Mononuclear cell (primary cell): ENCODE results near the gene OSBPL7. TPM values are rescaled to one million over a fixed set of nuclear protein-coding genes. Genes with fewer than 3 reads are reported as not detected.

Experiments used
- H3K27me3 ChIP-seq: 2 replicates; pipeline ENCODE4 v1.6.0; 2011; ENCODE audit warnings: low read length, control low read depth; ENCODE audit not compliant: insufficient read depth
- H3K4me1 ChIP-seq: 2 replicates; pipeline ENCODE4 v1.5.1; 2011; ENCODE audit warnings: mild to moderate bottlenecking, low read length, control low read depth; ENCODE audit not compliant: insufficient read depth
- H3K4me3 ChIP-seq: 2 replicates; pipeline ENCODE4 v1.5.1; 2011; ENCODE audit warnings: mild to moderate bottlenecking, low read length, moderate library complexity
- H3K9me3 ChIP-seq: 2 replicates; pipeline ENCODE4 v1.5.1; 2011; ENCODE audit warnings: low read depth, mild to moderate bottlenecking, control low read depth, low read length
- total RNA-seq: library from RNA; depleted of rRNA; stranded (reverse); fragments of >200 nt; gene quantifications from one replicate; pipeline ENCODE4 v1.2.3, GENCODE V29; 2012

OSBPL7 gene
- total RNA-seq, 1 donor = 8.5 TPM

GRCh38 chr17:47840001-47840741, 18.6 kb upstream of the OSBPL7 start:
- Histone ChIP-seq H3K4me1 (peaks cover 19% of the 10 kb centered on the region), H3K27me3 (peaks cover 12% of the 10 kb centered on the region), H3K4me3 (peak overlapping the region; percentile 80), H3K9me3 (no peaks in the 10 kb centered on the region)

DNA sequence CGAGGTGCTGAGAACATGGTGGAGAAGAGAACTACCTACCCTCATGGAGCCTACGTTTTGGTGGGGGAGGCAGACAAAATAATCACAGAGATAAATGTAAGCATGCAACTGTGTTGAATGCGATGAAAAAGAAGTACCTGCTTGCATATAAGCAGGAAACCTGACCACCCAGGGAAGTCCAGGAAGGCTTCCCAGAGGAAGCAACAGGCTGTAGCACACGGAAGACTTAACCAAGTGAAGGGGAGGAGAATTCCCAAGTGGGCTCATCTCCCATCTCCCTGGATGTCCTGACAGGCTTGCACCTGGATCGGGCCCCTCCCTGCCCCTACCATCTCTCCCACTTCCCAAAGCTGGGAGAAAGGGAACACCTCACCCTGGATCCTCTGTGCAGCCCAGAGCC, 17.5 kb upstream of the OSBPL7 start:
- Histone ChIP-seq H3K4me1 (peaks cover 30% of the 10 kb centered on the region), H3K27me3 (peaks cover 1% of the 10 kb centered on the region), H3K4me3 (no peak overlapping the region), H3K9me3 (no peaks in the 10 kb centered on the region)

- Histone ChIP-seq H3K9me3 (no peaks in the 10 kb centered on the region), H3K4me1 (peaks cover 30% of the 10 kb centered on the region), H3K4me3 (no peak overlapping the region), H3K27me3 (no peaks in the 10 kb centered on the region)
Measured at GRCh38 chr17:47838636-47839035, 17.0 kb upstream of the OSBPL7 start.

- H3K27me3 ChIP-seq = no peaks in the 10 kb centered on the region
- no peak overlapping the region for H3K4me3 ChIP-seq
- H3K4me1 ChIP-seq = peaks cover 38% of the 10 kb centered on the region
- H3K9me3 ChIP-seq = no peaks in the 10 kb centered on the region
Measured at GRCh38 chr17:47837401-47838039, 15.9 kb upstream of the OSBPL7 start.

- Histone ChIP-seq H3K9me3 (no peaks in the 10 kb centered on the region), H3K27me3 (no peaks in the 10 kb centered on the region), H3K4me3 (no peak overlapping the region), H3K4me1 (peaks cover 45% of the 10 kb centered on the region)
Measured at GRCh38 chr17:47836601-47837000, 15.0 kb upstream of the OSBPL7 start.

DNA sequence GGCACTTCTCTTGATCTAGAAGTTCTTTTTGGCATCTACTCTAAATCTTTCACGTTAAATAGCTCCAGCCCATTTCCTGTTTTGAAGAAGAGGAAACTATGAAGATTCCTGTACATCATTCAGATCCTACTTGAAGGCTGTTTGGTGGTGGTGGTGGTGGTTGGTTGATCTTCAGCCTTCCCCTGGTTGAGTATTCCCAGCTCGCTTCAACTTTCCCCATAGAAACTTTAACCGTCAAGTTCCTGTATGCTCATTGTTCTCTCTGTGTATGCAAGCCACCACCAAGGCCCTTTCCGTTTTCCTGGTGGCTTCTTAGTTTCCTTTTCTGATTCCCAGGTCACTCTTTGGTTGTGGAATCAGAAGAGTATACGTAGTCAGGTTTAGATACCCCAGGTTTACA, 13.2 kb upstream of the OSBPL7 start:
- no peak overlapping the region for H3K4me3 ChIP-seq
- no peaks in the 10 kb centered on the region for H3K9me3 ChIP-seq
- H3K27me3 ChIP-seq = no peaks in the 10 kb centered on the region
- H3K4me1 ChIP-seq = peaks cover 43% of the 10 kb centered on the region

GRCh38 chr17:47831934-47832327, 10.3 kb upstream of the OSBPL7 start:
- Histone ChIP-seq H3K4me1 (peaks cover 53% of the 10 kb centered on the region), H3K4me3 (peak overlapping the region; percentile 95), H3K9me3 (no peaks in the 10 kb centered on the region), H3K27me3 (no peaks in the 10 kb centered on the region)

DNA sequence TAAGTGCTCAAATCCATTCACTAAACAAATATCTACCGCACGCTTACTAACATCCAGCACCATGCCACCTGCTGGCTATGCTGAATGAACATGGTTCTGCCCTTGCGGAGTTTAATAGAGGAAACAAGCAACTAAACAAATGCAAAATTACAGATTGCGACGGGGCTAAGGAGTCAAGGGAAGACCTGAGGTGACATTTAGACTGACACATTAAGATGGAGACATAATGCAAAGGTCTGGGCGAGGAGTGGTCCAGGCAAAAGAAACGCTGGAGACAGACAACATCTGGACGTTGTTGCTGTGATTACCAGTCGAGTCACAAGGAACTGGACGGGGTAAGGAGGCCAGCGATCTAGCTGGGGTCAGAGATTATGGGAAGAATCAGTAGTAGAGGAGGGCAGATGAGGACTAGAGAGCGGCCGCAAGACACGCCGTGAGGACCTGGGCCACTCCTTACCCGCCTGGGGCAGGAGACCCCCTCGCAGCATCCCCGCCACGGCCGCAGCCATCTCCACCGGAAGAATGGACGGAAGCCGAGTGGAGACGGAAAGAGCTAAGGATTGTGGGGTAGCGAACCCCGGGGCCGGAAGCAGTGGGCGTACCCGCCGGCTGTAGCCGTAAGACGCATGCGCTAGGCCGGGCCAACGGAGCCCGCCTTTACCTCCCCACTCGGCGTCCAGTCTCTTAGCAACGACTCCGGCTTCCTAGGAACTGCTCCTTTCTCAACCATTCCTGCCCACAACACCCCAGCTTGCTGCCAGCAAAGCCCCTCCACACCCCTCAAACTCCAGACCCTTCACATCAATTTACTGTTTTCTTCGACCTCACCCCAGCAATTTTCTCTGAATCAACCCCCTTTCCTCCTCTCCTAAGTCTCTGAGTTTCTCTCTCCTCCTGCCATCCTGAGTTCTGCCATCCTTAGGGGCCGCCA, 9.7 kb upstream of the OSBPL7 start, which contains the start of the genes LRRC46 and MRPL10:
Gene LRRC46 (plus strand): TSS at position 668 of the 931 bp plus-strand sequence. CDS start 320 bp downstream, outside the sequence.
Gene MRPL10 (minus strand): TSS at position 539 of the 931 bp plus-strand sequence. CDS start 30 bp downstream, at position 509.
- no peaks in the 10 kb centered on the region for H3K9me3 ChIP-seq
- peaks cover 53% of the 10 kb centered on the region for H3K4me1 ChIP-seq
- H3K27me3 ChIP-seq = no peaks in the 10 kb centered on the region
- peak within 1 kb of the TSS; percentile 95 for H3K4me3 ChIP-seq

GRCh38 chr17:47830396-47831002, 8.9 kb upstream of the OSBPL7 start:
- Histone ChIP-seq H3K27me3 (no peaks in the 10 kb centered on the region), H3K4me3 (peak overlapping the region; percentile 95), H3K4me1 (peaks cover 53% of the 10 kb centered on the region), H3K9me3 (no peaks in the 10 kb centered on the region)

DNA sequence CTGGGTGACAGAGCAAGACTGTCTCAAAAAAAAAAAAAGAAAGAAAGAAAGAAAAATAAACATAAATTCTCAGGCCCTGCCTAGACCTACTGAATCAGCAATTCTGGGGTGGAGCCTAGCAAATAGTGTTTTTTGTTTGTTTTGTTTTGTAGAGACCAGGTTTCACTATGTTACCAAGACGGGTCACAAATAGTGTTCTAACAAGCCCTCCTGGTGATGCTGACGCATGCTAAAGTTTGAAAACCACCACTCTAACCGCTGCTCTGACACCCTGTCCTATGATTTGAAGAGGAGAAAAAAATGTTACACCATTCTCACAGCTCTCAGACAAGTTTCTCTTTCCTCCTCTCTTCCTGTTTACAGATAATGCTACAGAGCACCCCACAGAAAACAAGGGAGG, 8.3 kb upstream of the OSBPL7 start:
- Histone ChIP-seq H3K4me1 (peaks cover 48% of the 10 kb centered on the region), H3K27me3 (no peaks in the 10 kb centered on the region), H3K9me3 (no peaks in the 10 kb centered on the region), H3K4me3 (no peak overlapping the region)

DNA sequence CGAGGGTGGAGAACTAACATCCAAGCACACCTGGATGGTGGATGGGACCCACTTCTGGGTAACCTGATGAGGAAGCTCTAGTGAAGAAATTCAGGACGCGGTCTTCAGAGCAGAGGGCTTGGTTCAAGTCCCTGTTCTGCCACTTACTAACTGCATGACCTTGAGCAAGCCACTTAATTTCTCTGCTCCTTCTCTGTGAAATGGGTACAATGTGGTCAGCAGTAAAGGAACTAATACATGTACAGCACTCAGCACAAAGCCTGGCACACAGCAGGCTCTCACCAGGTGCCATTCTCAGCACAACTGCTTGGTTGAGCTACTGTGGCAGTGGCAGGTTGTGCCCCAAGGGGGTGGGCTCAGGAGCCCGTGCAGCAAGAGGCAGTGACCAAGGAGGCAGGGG, 1.9 kb upstream of the OSBPL7 start:
- Histone ChIP-seq H3K9me3 (no peaks in the 10 kb centered on the region), H3K4me3 (no peak overlapping the region), H3K4me1 (peaks cover 26% of the 10 kb centered on the region), H3K27me3 (no peaks in the 10 kb centered on the region)

GRCh38 chr17:47822785-47823184, 1.2 kb upstream of the OSBPL7 start:
- Histone ChIP-seq H3K4me3 (no peak overlapping the region), H3K4me1 (peaks cover 26% of the 10 kb centered on the region), H3K27me3 (no peaks in the 10 kb centered on the region), H3K9me3 (no peaks in the 10 kb centered on the region)

DNA sequence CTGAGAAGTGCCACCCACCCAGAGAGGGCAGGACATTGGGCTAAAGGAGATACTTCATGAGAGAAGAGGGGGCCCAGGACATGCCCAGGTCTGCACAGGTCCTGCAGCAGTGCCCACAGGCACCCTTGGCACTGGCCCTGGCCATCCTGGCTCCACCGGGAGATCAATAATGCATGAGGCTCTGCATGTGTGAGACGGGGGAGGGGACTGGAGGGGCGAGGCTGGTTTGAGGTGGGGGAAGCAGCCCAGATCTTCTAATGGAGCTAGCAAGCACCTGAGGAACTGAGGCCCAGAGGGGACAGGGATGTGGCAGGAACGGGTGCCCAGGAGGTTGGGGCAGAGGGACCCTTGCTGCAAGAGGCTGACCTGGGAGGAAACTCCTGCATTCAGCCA, 567 bp downstream of the OSBPL7 start:
- peaks cover 26% of the 10 kb centered on the region for H3K4me1 ChIP-seq
- no peaks in the 10 kb centered on the region for H3K27me3 ChIP-seq
- H3K4me3 ChIP-seq = peak overlapping the region; percentile 62
- no peaks in the 10 kb centered on the region for H3K9me3 ChIP-seq

DNA sequence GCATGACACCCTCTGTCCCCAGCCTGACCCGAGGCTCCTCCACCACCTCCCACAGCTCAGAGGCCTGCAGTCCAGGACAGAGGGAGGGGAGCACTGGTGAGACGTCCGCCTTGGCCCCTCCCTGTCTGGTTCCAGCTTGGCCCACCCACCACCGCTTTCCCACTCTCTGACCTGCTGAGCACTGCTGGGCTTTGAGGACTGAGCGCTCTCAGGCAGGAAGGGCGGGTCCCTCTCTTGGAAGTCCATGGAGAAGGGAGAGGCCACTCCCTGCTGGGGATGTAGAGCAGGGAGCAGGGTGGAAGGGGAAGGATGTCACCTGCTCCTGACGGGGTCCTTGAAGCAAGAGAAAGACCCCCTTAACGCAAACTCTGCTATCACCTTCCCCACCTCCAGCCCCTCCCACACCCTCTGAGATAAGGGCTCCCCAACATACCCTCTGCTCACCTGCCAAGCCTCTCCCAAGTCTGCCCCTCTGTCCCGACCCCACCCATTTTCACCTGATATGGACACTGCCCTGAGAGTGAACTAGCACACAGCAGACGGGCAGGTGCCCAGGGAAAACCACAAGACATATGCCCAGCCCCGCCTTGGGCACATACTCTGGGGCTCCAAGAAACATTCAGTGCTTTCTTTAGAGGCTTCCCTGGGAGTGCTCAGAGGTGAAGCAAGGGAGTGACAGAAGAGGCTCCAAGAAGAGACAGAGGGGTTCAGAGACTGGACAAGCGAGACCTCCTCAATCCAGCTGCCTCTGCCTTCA, 1.4 kb downstream of the OSBPL7 start:
- H3K27me3 ChIP-seq = no peaks in the 10 kb centered on the region
- H3K4me3 ChIP-seq = no peak overlapping the region
- no peaks in the 10 kb centered on the region for H3K9me3 ChIP-seq
- H3K4me1 ChIP-seq = peaks cover 26% of the 10 kb centered on the region
